AG04449 (cell line): ENCODE data around the gene CCDC57.

Experiments
- CTCF ChIA-PET: fragments of 350-600 bp; formaldehyde crosslinking; extraction: SDS; loops from one replicate; lab custom pipeline; 2021; ENCODE audit warnings: antibody characterized with exemption; lab: Yijun Ruan, JAX
- POLR2A ChIA-PET: fragments of 400-600, 350-600 bp; formaldehyde crosslinking; extraction: SDS; loops from one replicate; lab custom pipeline; 2020; ENCODE audit warnings: antibody characterized with exemption, inconsistent platforms; lab: Yijun Ruan, JAX
- DNase-seq: peaks from one replicate; pipeline ENCODE4 v3.0.0-alpha.2; 2010; ENCODE audit warnings: low read depth, low spot score
- H3K4me3 ChIP-seq: 2 replicates; pipeline ENCODE4 v1.5.1; 2011; ENCODE audit warnings: low read depth, mild to moderate bottlenecking, control low read depth, low read length
- TF ChIP-seq, protein P1 (sequence below): IDR thresholded peaks from one replicate; pipeline ENCODE4 v1.5.1; 2011; ENCODE audit warnings: mild to moderate bottlenecking, moderate library complexity, low read length, control low read depth, inconsistent platforms; ENCODE audit not compliant: insufficient read depth; ENCODE audit errors: missing control alignments

CCDC57 gene

DNA sequence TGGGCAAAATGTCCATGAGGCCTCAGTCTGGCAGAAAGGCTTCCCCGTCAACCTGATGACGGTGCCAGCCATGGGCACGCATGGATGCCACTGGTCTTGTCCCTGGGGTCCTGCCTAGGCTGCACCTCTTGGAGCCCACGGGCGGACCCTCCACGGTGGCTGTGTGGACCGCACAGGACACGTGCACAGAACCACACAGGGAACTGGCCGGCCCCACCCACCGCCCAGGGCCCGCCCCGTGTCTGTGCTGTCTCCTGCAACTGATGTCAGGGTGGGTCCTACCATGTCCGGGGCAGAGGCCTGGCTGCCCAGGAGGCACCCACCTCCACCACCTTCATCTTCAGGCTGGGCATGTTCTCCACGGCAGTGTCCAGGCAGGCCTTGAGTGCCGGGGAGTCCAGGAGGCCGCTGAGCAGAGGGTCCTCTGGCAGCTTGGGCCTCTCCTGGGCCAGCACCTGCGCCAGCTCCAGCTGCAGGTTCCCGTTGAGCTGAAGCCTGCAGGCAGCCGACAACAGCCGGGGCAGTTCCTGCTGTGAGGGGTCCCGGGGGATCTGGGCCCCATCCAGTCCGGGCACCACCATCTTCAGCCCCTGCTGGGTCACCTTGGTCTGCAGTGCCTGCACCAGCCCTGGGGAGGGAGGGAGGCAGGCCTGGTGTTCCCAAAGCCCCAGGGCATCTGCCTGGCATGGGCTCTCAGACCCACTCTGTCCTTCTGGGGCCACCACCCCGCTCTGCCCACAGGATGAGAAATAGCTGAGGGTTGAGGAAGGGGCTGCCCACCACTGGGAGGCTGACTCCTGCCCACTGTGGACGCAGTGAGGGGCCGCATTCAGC is 126.5 kb downstream of the CCDC57 start:
- POLR2A ChIA-PET = interaction anchor here (1.0 kb wide), 1 partner anchor 15 kb away, joined by 3 read pairs; no protein-coding TSS in a partner anchor
- no peak overlapping the region for H3K4me3 ChIP-seq
- DNase-seq = no peak
- TF ChIP-seq, protein P1, sequence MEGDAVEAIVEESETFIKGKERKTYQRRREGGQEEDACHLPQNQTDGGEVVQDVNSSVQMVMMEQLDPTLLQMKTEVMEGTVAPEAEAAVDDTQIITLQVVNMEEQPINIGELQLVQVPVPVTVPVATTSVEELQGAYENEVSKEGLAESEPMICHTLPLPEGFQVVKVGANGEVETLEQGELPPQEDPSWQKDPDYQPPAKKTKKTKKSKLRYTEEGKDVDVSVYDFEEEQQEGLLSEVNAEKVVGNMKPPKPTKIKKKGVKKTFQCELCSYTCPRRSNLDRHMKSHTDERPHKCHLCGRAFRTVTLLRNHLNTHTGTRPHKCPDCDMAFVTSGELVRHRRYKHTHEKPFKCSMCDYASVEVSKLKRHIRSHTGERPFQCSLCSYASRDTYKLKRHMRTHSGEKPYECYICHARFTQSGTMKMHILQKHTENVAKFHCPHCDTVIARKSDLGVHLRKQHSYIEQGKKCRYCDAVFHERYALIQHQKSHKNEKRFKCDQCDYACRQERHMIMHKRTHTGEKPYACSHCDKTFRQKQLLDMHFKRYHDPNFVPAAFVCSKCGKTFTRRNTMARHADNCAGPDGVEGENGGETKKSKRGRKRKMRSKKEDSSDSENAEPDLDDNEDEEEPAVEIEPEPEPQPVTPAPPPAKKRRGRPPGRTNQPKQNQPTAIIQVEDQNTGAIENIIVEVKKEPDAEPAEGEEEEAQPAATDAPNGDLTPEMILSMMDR = no peak
- CTCF ChIA-PET = interaction anchor here (0.7 kb wide), 1 partner anchor 84 kb away, joined by 3 read pairs; no protein-coding TSS in a partner anchor

DNA sequence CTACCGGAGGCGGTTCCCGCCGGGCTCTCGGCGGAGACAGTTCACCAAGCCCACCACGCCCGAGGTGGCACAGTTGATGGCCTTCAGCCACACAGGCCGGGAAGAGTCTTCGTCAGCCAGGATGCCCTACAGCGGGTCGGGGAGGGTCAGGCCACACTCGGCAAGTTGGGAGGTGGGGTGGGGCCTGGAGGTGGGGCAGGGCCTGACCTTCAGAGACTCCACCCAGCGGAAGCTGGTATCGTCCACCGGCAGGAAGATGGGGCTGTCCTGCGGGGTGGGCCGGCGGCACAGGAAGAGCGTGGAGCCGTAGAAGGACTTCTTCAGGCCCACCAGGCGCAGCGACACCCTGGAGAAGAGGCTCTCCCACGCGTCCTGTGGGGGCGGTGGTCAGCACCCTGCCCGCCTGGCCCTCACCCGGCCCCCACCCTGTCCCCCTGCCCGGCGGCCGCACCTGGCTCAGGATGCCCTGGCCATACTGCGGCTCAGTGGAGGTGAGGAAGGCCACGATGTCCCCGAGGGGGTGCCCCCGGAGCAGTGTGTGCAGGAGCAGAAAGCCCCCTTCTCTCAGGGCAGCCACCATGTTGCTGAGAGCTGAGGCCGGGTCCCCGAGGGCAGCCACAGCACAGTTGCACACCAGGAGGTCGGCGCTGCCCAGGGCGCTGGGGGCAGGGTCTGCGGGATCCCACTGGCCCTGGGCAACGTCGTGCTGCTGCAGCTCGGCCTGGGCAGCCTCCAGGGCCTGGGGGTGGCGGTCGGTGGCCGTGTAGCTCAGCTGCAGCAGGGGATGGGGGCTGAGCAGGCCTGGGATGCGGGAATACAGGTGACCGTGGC is 127.4 kb downstream of the CCDC57 start:
- ChIA-PET POLR2A (no interaction called here), CTCF (no interaction called here)
- TF ChIP-seq, protein P1 = no peak
- DNase-seq = no peak
- H3K4me3 ChIP-seq = no peak overlapping the region

DNA sequence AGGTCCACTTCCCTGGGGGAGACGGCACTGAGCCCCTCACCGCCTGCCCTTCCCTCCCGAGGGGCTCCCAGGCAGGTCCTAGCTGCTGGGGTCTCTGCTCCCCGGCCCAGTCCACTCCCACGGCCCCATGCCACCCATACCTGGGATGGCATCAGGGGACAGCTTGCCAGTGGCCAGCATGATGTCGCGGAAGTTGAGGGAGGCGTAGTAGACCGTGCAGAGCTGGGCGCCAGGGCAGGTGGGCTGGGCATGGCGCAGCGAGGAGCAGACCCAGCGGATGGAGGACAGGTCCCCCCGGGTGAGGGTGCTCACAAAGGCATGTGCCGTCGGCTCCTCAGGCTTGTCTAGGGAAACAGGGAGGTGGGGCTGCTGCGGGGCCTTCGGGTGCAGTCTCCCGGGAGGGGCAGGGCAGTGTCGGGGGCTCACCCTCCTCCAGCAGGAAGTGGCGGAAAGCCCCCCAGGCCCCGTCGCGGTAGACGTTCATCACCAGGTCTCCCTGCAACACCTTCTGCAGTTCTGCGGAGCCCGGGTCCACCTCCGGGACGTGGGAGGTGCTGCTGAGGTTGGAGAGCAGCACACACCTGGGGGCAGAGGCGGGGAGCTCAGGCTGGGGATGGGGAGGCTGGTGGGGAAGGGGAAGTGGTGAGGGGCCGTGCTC is 128.1 kb downstream of the CCDC57 start:
- no peak for DNase-seq
- no peak overlapping the region for H3K4me3 ChIP-seq
- ChIA-PET CTCF (no interaction called here), POLR2A (no interaction called here)
- TF ChIP-seq, protein P1 = no peak

DNA sequence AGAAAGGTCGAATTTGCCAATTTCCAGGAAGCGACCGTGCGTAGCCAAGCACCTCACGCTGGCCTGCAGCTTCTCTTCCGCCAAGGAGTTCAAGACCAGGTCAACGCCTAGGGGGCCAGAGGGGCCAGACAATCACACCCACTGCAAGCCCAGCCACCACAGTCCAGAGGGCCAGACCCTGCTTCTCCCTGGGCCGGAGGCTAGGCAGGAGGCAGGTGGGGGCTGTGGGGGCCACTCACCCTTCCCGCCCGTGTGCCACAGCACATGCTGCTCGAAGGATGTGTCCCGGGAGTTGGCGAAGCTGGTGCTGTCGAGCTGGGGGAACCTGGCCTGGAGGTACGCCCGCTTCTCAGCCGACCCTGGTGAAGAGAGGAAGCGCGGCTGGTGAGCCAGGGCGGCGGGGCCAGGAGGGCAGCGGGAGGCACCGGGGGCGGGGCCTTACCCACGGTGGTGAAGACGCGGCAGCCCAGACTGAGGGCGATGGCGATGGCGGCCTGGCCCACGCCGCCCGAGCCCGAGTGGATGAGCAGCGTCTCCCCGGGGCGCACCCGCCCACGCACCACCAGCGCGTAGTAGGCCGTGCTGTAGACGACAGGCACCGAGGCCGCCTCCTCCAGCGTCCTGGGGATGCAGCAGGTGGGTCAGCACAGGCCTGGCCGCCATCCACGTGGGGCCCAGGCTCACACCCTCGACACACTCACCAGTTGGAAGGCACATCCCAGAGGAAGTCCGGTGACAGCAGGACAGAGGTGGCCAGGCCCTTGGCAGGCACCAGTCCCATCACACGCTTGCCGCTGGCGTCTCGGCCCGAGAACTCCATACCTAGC is 128.9 kb downstream of the CCDC57 start:
- H3K4me3 ChIP-seq = no peak overlapping the region
- CTCF ChIA-PET = no interaction called here
- DNase-seq = no peak
- TF ChIP-seq, protein P1 = no peak
- POLR2A ChIA-PET = no interaction called here

DNA sequence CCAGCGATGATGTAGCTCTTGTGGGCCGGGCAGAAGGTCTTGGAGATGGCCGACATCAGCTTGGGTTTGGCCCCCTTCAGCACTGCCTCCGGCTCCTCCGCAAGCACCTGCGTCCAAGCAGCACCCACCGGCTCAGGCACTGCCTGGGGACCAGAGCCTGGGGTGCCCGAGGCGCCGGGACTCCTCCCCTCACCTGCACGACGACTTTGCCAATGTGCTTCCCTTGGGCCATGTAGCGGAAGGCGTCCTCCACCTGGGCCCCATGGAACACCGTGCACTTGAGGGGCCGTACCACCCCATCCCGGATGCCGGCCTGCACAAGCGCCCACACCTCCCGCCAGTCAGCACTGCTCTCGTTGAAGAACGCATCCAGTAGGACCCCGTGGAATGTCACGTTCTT is 129.6 kb downstream of the CCDC57 start:
- no peak overlapping the region for H3K4me3 ChIP-seq
- TF ChIP-seq, protein P1 = no peak
- ChIA-PET POLR2A (interaction anchor here (2.3 kb wide), 1 partner anchor 15 kb away, joined by 6 read pairs; the partner anchor contains the start of gene FASN), CTCF (no interaction called here)
- DNase-seq = no peak
